ENCODE results near the gene PLAAT3. TPM values are rescaled to one million over a fixed set of nuclear protein-coding genes. Genes with fewer than 3 reads are reported as not detected.
"Not testable (repeated sequence)": the region's sequence is repeated elsewhere in the genome, so short reads cannot be mapped to it uniquely, and the experiment has no call there.

Gene PLAAT3
- total RNA-seq, 1 donor from 2014 or later = 149 TPM

DNA sequence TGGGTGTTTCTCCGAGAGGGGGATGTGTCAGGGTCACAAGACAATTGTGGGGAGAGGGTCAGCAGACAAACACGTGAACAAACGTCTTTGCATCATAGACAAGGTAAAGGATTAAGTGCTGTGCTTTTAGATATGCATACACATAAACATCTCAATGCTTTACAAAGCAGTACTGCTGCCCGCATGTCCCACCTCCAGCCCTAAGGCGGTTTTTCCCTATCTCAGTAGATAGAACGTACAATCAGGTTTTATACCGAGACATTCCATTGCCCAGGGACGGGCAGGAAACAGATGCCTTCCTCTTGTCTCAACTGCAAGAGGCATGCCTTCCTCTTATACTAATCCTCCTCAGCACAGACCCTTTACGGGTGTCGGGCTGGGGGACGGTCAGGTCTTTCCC lies 86.1 kb downstream of the PLAAT3 start:
- ATAC-seq; DNase-seq; intact Hi-C loops (cut with micrococcal nuclease): not testable (repeated sequence)

DNA sequence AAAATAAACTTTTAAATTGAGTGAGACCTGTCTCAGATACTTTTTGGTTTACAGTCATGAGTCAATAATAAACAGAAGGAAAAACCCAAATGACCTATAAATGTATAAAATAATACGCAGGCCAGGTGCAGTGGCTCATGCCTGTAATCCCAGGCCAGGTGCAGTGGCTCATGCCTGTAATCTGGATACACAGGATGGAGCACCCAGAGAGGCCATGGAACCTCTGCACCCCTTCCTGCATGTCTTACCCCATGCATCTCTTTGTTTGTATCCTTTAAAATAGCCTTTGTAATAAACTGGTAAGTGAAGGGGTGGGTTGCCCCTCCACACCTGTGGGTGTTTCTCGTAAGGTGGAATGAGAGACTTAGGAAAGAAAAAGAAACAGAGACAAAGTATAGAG lies 86.6 kb downstream of the PLAAT3 start:
- intact Hi-C loops (cut with micrococcal nuclease) = no loop called here
- ATAC-seq (no peak), DNase-seq (no peak)

Other genes with a start within 250 kb of the PLAAT3 start
- gene SLC22A9, start 244.6 kb downstream of the PLAAT3 start, total RNA-seq = not detected
- 1.5 TPM for gene PLAAT5, start 123.3 kb downstream of the PLAAT3 start, total RNA-seq
- gene LGALS12, start 108.3 kb downstream of the PLAAT3 start, total RNA-seq = 0.72 TPM
- 25.3 TPM for gene PLAAT4, start 77.6 kb downstream of the PLAAT3 start, total RNA-seq
- gene PLAAT2, start 51.1 kb downstream of the PLAAT3 start, total RNA-seq = not detected
- gene ATL3, start 56.9 kb upstream of the PLAAT3 start, total RNA-seq = 13.6 TPM
- gene RTN3, start 67.1 kb upstream of the PLAAT3 start, total RNA-seq = 44.8 TPM
- 16.4 TPM for gene ZFTA, start 154.3 kb upstream of the PLAAT3 start, total RNA-seq
- gene SPINDOC, start 199.0 kb upstream of the PLAAT3 start, total RNA-seq = 13.1 TPM
- gene MARK2, start 224.7 kb upstream of the PLAAT3 start, total RNA-seq = 49.4 TPM